HCT116 (cell line): Measurements from ENCODE around the gene DCDC2C. TPM values are rescaled to one million over a fixed set of nuclear protein-coding genes. Genes with fewer than 3 reads are reported as not detected.

Experiments used
- ATAC-seq: fragments of 200-7000 bp; cut with Tn5 transposase; 2 replicates; pipeline ENCODE4 v1.9.1; 2020; ENCODE audit warnings: mild to moderate bottlenecking, moderate library complexity
- BruUV-seq: library from RNA; stranded (reverse); fragments of 400-500 nt; replicated peaks from 2 replicates; lab custom pipeline; 2021; lab: Mats Ljungman, UMichigan
- CTCF ChIA-PET: fragments of 300-600 bp; sonication (Branson Sonifier 250); formaldehyde crosslinking; loops from one replicate; lab custom pipeline; 2021; ENCODE audit warnings: antibody characterized with exemption; lab: Charles Lee
- POLR2A ChIA-PET: fragments of 300-600, 350-600 bp; sonication (Branson Sonifier 250); formaldehyde crosslinking; loops from one replicate; lab custom pipeline; 2021; ENCODE audit warnings: antibody characterized with exemption; lab: Charles Lee
- RAD21 ChIA-PET, 2 experiments: fragments of 300-600 bp; sonication (Branson Sonifier 250); formaldehyde crosslinking; loops; one replicate each; lab custom pipeline; 2023; ENCODE audit warnings: low total read pairs in 2 of 2; ENCODE audit not compliant: uncharacterized antibody in 2 of 2, unreplicated experiment in 2 of 2, low non-redundant PET in 1 of 2; lab: Charles Lee
- DNase-seq: peaks from one replicate; pipeline ENCODE4 v3.0.0-alpha.2; 2010; ENCODE audit warnings: low read depth, low spot score
- H2AFZ ChIP-seq: fragments of 200-600 bp; shearing (Covaris generic), sonication (generic); 2 replicates; pipeline ENCODE4 v1.6.1; 2017; ENCODE audit warnings: low read depth, mixed run types, mixed read lengths, antibody characterized with exemption, low read length; ENCODE audit not compliant: poor library complexity, severe bottlenecking
- H3K27ac ChIP-seq: 2 replicates; pipeline ENCODE4 v1.5.1; 2012; ENCODE audit warnings: low read depth, low read length
- H3K27me3 ChIP-seq: fragments of 200-600 bp; sonication (generic); 2 replicates; pipeline ENCODE4 v1.6.1; 2016; ENCODE audit warnings: mixed run types, low read length, mixed read lengths; ENCODE audit not compliant: insufficient read depth
- H3K36me3 ChIP-seq, 2 experiments: fragments of 200-500 bp in 1 of 2; fragments of 200-600 bp in 1 of 2; sonication (Bioruptor generic) in 1 of 2; sonication (generic) in 1 of 2; 2 replicates each; pipeline versions ENCODE4 v1.5.1 to v1.6.1; 2014 to 2016; ENCODE audit warnings: low read length in 2 of 2, inconsistent platforms in 1 of 2, mixed read lengths in 1 of 2, mixed run types in 1 of 2; ENCODE audit not compliant: insufficient read depth in 2 of 2, control insufficient read depth in 1 of 2
- H3K4me1 ChIP-seq, 2 experiments: fragments of 200-600 bp in 1 of 2; sonication (generic) in 1 of 2; 2 replicates each; pipeline versions ENCODE4 v1.5.1 to v1.6.1; 2012 to 2017; ENCODE audit warnings: low read length in 2 of 2, inconsistent platforms in 1 of 2, mild to moderate bottlenecking in 1 of 2, mixed read lengths in 1 of 2, mixed run types in 1 of 2, moderate library complexity in 1 of 2; ENCODE audit not compliant: insufficient read depth in 2 of 2, control insufficient read depth in 1 of 2
- H3K4me2 ChIP-seq: fragments of 200-600 bp; sonication (generic); 2 replicates; pipeline ENCODE4 v1.6.1; 2017; ENCODE audit warnings: mixed run types, low read length, mixed read lengths
- H3K4me3 ChIP-seq, 2 experiments: fragments of 200-600 bp in 1 of 2; sonication (generic) in 1 of 2; replicated peaks in 1 of 2; 2 replicates each; pipeline ENCODE4 v1.5.1; 2011 to 2016; ENCODE audit warnings: low read length in 2 of 2, control low read depth in 1 of 2, low read depth in 1 of 2, mild to moderate bottlenecking in 1 of 2, mixed read lengths in 1 of 2, mixed run types in 1 of 2
- H3K79me2 ChIP-seq: fragments of 200-600 bp; sonication (generic); 2 replicates; pipeline ENCODE4 v1.6.1; 2017; ENCODE audit warnings: mild to moderate bottlenecking, mixed run types, low read length, moderate library complexity, mixed read lengths; ENCODE audit not compliant: insufficient read depth
- H3K9ac ChIP-seq: fragments of 200-600 bp; sonication (generic); 2 replicates; pipeline ENCODE4 v1.6.1; 2016; ENCODE audit warnings: low read length, mixed read lengths
- H3K9me2 ChIP-seq: fragments of 200-600 bp; sonication (generic), shearing (Covaris generic); 2 replicates; pipeline ENCODE4 v1.6.1; 2017; ENCODE audit warnings: mixed run types, mild to moderate bottlenecking, moderate library complexity; ENCODE audit not compliant: insufficient read depth
- H3K9me3 ChIP-seq, 2 experiments: fragments of 200-500 bp in 1 of 2; fragments of 200-600 bp in 1 of 2; sonication (Bioruptor generic) in 1 of 2; sonication (generic) in 1 of 2; 2 replicates each; pipeline ENCODE4 v1.6.1; 2014 to 2017; ENCODE audit warnings: low read length in 2 of 2, mixed read lengths in 2 of 2, inconsistent platforms in 1 of 2, low read depth in 1 of 2, mild to moderate bottlenecking in 1 of 2, mixed run types in 1 of 2, moderate library complexity in 1 of 2; ENCODE audit not compliant: control insufficient read depth in 1 of 2, insufficient read depth in 1 of 2
- H4K20me1 ChIP-seq: fragments of 200-600 bp; sonication (generic), shearing (Covaris generic); 2 replicates; pipeline ENCODE4 v1.6.1; 2017; ENCODE audit warnings: mixed run types, mild to moderate bottlenecking, moderate library complexity; ENCODE audit not compliant: insufficient read depth
- CBX3 ChIP-seq: IDR thresholded peaks from 2 replicates; pipeline ENCODE4 v1.6.1; 2012; ENCODE audit warnings: low read depth
- EGR1 ChIP-seq: IDR thresholded peaks from 2 replicates; pipeline ENCODE4 v1.6.1; 2012; ENCODE audit warnings: low read depth
- EZH2 ChIP-seq: fragments of 200-600 bp; sonication (generic); IDR thresholded peaks from 2 replicates; pipeline ENCODE4 v1.6.1; 2017; ENCODE audit warnings: antibody characterized with exemption, mixed run types
- EZH2phosphoT487 ChIP-seq: fragments of 200-600 bp; IDR thresholded peaks from 2 replicates; pipeline ENCODE4 v1.6.1; 2018; ENCODE audit warnings: antibody characterized with exemption, borderline replicate concordance
- JUND ChIP-seq: IDR thresholded peaks from 2 replicates; pipeline ENCODE4 v1.6.1; 2012
- POLR2AphosphoS5 ChIP-seq: IDR thresholded peaks from 2 replicates; pipeline ENCODE4 v1.6.1; 2011; ENCODE audit warnings: mild to moderate bottlenecking, low read depth, low read length, moderate library complexity
- YY1 ChIP-seq: IDR thresholded peaks from 2 replicates; pipeline ENCODE4 v1.6.1; 2011; ENCODE audit warnings: low read length, low read depth, moderate library complexity, mild to moderate bottlenecking; ENCODE audit not compliant: insufficient replicate concordance; ENCODE audit errors: extremely low read depth
- intact Hi-C: fragments of 100-400 bp; cut with micrococcal nuclease; formaldehyde crosslinking; loops from 2 replicates; pipeline ENCODE4 v1.10.0; 2022
- total RNA-seq: library from RNA; stranded (reverse); gene quantifications from one replicate; pipeline ENCODE4 v1.2.1, GENCODE V29; 2021; ENCODE audit not compliant: unreplicated experiment

The DCDC2C gene
- total RNA-seq, 1 experiment from 2014 or later: not detected

DNA sequence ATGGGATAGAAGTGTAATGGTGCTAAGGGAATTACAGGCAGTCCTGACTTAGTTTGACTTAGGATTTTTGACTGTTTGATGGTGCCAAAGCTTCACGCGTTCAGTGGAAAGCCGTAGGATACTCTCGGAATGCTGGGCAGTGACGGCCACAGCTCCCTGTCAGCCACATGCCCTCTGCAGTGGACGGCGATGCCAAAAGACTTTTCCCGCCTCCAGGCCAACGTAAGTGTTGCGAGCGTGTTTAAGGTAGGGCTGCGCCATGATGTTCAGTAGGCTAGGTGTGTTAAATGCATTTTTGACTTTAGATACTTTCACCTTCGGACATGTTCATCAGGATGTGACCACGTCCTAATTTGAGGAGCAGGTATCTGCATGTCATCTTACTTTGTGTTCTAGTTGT, 63.4 kb downstream of the DCDC2C start:
- Histone ChIP-seq H3K9me2 (no peaks in the 10 kb centered on the region), H3K36me3 (no peaks in the 10 kb centered on the region), H3K27ac (no peak overlapping the region), H3K4me2 (no peak overlapping the region), H2AFZ (no peak overlapping the region), H3K9me3 (no peaks in the 10 kb centered on the region), H3K4me3 (no peak overlapping the region), H4K20me1 (no peaks in the 10 kb centered on the region), H3K4me1 (no peaks in the 10 kb centered on the region), H3K79me2 (no peaks in the 10 kb centered on the region), H3K27me3 (peaks cover 57% of the 10 kb centered on the region), H3K9ac (no peak overlapping the region)
- ATAC-seq: no peak
- no peak for DNase-seq
- TF ChIP-seq EZH2phosphoT487: no peak
- BruUV-seq: no TSS peak
- intact Hi-C loops: no loop called here
- ChIA-PET CTCF (interaction anchor here (1.2 kb wide), 1 partner anchor 14 kb away, joined by 3 read pairs; no protein-coding TSS in a partner anchor), POLR2A (no interaction called here), RAD21 (no interaction called here)

DNA sequence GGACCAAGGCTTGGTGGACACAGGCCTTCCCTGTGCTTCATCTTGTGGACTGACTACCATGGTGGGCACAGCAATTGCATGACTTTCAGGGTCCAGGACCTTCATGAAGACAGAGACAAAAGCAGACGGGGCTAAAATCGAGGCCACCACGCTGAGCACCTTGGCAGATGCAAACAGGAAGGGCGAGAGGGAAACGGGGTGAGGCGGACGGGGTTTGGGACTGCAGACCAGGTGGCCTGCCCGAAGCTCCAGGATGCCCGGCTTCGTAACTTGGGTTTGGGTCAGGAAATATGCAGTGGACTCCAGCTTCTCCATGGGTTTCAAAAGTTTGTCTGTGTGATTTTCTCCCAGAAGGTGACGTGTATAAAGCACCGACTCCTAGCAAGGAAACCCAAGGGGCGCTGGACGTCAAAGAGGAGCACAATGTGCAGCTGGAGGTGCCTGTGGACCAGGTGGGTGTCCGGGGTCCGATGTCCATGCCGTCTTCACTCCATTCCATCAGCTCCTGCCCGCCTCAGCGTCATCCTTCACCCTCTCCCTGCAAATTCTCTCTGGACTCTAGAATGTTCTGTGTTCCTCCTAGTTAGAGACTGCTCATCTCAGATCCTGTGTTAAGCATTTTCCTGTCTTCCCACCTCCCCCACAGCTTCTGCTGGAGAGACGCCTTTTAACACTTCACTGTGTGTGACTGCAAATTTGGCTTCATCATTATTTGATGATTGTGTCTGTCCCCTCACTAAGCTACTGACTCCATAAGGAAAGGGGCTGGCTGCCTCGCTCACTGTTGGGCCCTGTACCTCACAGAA, 65.8 kb downstream of the DCDC2C start:
- ATAC-seq (no peak), DNase-seq (no peak)
- no peaks in the 10 kb centered on the region for H4K20me1 ChIP-seq
- H3K4me3 ChIP-seq: no peak overlapping the region
- no peak for TF ChIP-seq POLR2AphosphoS5
- no peak for TF ChIP-seq EZH2
- TF ChIP-seq YY1: no peak
- TF ChIP-seq CBX3: no peak
- no peak for TF ChIP-seq EGR1
- no peak for TF ChIP-seq JUND
- no TSS peak for BruUV-seq
- no peaks in the 10 kb centered on the region for H3K79me2 ChIP-seq
- H2AFZ ChIP-seq: no peak overlapping the region
- H3K4me1 ChIP-seq: no peaks in the 10 kb centered on the region
- H3K9ac ChIP-seq: no peak overlapping the region
- no peak overlapping the region for H3K27ac ChIP-seq
- POLR2A ChIA-PET: no interaction called here
- no peaks in the 10 kb centered on the region for H3K9me3 ChIP-seq
- H3K36me3 ChIP-seq: no peaks in the 10 kb centered on the region
- RAD21 ChIA-PET: no interaction called here
- CTCF ChIA-PET: no interaction called here
- intact Hi-C loops: no loop called here
- H3K4me2 ChIP-seq: no peak overlapping the region
- H3K9me2 ChIP-seq: no peaks in the 10 kb centered on the region
- peaks cover 66% of the 10 kb centered on the region for H3K27me3 ChIP-seq
